ENCODE results near the gene SLC6A3.
"Not testable (repeated sequence)": the region's sequence is repeated elsewhere in the genome, so short reads cannot be mapped to it uniquely, and the experiment has no call there.

The SLC6A3 gene

GRCh38 chr5:1478271-1479035 is 33.2 kb upstream of the SLC6A3 start:
- DNase-seq (ENCODE audit: low spot score): no peak
- TF ChIP-seq CTCF (IDR thresholded peaks at IDR 0.05): no peak
- Histone ChIP-seq H3K27ac (peak overlapping the region in 1 of 2 donors; percentile 72), H3K4me3 (no peak overlapping the region)

GRCh38 chr5:1477341-1477740 is 32.1 kb upstream of the SLC6A3 start:
- no peak for TF ChIP-seq CTCF (IDR thresholded peaks at IDR 0.05)
- no peak for DNase-seq (ENCODE audit: low spot score)
- Histone ChIP-seq H3K4me3 (no peak overlapping the region), H3K27ac (peak overlapping the region in 1 of 2 donors; percentile 50)

GRCh38 chr5:1476967-1477310 is 31.7 kb upstream of the SLC6A3 start:
- TF ChIP-seq CTCF (IDR thresholded peaks at IDR 0.05): no peak
- Histone ChIP-seq H3K27ac (peak overlapping the region in 1 of 2 donors; percentile 50), H3K4me3 (no peak overlapping the region)
- DNase-seq (ENCODE audit: low spot score): no peak

GRCh38 chr5:1476181-1476966 is 31.1 kb upstream of the SLC6A3 start:
- Histone ChIP-seq H3K4me3 (no peak overlapping the region), H3K27ac (peak overlapping the region in 1 of 2 donors; percentile 50)
- no peak for DNase-seq (ENCODE audit: low spot score)
- no peak for TF ChIP-seq CTCF (IDR thresholded peaks at IDR 0.05)

- H3K4me3 ChIP-seq; DNase-seq (ENCODE audit: low spot score); H3K27ac ChIP-seq: not testable (repeated sequence)
Measured at GRCh38 chr5:1475544-1475900, 30.3 kb upstream of the SLC6A3 start.

GRCh38 chr5:1474866-1475543 is 29.8 kb upstream of the SLC6A3 start:
- no peak overlapping the region for H3K27ac ChIP-seq
- H3K4me3 ChIP-seq: no peak overlapping the region
- no peak for TF ChIP-seq CTCF (IDR thresholded peaks at IDR 0.05)
- DNase-seq (ENCODE audit: low spot score): no peak

- no peak for DNase-seq (ENCODE audit: low spot score)
- no peak for TF ChIP-seq CTCF (IDR thresholded peaks at IDR 0.05)
- no peak overlapping the region for H3K27ac ChIP-seq
- no peak overlapping the region for H3K4me3 ChIP-seq
Measured at GRCh38 chr5:1474183-1474839, 29.1 kb upstream of the SLC6A3 start.

Measured in coronary artery (tissue), 2 donors.